NK-92 (cell line): ENCODE data around the gene PTCD2.

Experiments
- DNase-seq: peaks from one replicate; lab custom pipeline; 2025; ENCODE audit not compliant: unreplicated experiment; lab: John Stamatoyannopoulos, UW

PTCD2 gene

DNA sequence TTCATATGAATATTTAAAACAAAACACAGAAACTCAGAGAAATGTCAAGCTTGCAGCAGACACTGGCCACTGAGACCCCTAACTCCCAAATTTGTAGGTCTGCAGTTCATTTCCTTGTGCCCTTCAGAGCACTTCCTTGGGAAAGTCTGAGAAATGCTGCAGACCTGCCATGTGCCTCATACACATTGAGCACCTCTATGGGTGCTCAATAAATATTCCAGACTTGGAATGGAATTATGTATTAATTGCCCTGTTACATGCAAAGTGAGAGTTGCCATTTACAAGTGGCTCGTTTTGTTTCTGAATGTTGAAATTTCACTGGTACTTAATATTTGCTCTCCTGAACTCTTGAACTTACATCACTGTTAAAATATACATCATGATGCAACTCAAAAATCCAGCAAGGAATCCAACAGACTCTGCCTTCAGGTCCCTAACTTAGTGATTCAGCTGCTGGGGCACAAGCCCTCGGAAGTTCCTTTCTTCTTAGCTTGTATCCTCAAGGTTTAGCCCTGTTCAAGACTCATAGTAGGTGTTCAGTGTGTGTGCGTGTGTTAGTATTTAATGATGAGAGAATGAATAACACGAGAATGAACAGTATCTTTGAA lies 90.6 kb downstream of the PTCD2 start:
- DNase-seq, result no peak

DNA sequence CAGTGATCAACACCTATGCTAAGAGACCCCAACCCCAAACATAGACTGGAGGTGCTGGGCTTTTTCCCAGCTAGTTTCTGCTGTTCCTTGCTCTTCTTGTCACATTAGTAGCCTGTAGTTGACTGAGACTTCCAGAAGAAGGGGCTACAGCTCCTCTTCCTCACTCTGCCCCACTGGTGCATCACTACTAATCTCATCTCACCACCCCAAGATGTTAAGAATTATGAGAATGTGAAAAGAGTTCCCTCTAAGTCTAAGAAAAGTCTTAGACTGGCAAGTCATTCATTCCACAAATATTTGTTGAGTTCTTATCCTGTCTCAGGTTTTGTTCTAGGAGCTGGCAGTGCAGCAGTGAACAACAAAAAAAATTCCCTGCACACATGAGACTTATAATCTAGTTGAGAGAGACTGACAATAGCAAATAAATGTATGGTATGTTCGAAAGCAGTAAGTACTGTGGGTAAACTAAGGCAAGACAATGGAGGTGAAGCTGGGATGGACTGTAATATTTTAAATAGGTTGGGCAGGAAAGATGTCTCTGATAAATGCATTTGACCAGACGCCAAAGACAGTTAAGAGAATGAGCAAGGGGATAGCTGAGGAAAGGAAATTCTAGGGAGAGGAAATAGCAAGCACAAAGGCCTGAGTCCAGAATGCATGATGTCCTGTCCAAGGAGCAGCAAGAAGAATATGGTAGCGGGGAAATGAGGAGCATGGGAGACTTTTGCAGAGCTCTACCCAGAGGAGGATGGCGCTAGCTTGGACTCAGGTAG lies 92.3 kb downstream of the PTCD2 start:
- no peak for DNase-seq

DNA sequence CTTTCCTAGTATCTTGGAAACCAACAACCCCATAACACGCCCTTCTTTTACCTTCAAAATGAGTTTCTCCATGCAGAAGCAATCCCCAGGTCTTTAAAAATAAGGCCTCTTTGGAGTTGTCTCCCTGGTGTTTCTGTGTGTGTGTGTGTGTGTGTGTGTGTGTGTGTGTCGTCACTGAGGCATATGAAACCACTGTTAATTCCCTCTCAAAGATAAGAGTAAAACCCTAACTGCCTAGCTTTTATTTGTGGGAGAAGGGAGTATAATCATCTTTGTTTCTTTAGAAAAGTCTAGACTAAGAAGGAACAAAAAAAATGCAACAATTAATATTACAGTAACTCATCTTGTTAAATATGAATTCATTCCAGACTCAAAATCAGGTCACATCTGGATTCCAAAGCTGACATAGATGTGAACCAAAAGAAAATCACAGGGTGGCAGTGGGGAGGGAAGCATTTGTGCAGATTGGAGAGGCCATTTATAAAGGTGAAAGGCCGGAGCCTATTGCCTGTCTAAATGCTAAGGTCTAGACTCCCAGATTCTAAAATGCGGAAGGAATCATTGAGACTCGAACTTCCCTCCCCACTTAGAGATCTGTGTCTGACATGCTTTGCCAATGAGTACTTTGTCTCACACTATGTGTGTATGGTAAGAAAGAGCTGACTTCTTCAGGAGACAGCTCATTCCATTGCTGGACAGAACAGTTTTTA lies 95.6 kb downstream of the PTCD2 start:
- DNase-seq, result no peak

DNA sequence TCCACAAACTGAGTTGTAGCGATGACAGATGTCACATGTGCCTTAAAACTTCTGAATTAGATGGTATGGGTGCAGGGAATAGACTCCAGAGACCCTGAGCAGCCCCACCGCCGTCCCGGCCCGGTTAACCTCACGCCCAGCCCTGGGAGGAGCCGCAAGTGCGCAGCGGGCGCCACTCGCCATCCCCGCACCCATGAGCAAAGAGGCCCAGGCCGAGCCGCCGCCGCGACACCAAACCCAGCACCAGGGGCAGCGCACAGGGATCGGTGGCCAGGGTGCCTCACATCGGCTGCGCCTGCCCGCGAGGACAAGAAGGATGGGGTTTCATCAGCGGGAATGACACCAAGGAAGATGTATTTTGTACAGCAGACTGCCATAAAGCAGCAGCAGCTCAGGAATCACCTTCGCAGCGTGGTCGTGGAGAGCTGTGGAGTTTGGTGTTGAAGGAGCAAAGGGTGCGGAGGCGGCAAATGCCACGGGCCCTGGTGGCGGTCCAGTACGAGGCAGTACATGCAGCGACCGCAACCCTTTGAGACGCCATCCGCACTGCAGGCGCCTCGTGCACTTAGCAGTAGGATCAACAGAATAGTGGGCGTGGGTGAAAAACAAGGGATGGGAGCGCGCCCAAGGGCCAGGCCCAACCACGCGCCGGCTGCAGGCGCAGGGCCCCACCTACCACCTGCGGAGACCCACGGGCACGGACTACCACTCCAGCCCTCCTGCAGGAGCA lies 97.3 kb downstream of the PTCD2 start:
- no peak for DNase-seq
